NCI-H2029 treated with DMSO at 0.1 percent for 48 hours (cell line): ENCODE data around the gene BTNL8.
"Not testable (repeated sequence)": the region's sequence is repeated elsewhere in the genome, so short reads cannot be mapped to it uniquely, and the experiment has no call there.

Source experiments
- DNase-seq: peaks from one replicate; lab custom pipeline; 2025; lab: John Stamatoyannopoulos, UW

Gene BTNL8

DNA sequence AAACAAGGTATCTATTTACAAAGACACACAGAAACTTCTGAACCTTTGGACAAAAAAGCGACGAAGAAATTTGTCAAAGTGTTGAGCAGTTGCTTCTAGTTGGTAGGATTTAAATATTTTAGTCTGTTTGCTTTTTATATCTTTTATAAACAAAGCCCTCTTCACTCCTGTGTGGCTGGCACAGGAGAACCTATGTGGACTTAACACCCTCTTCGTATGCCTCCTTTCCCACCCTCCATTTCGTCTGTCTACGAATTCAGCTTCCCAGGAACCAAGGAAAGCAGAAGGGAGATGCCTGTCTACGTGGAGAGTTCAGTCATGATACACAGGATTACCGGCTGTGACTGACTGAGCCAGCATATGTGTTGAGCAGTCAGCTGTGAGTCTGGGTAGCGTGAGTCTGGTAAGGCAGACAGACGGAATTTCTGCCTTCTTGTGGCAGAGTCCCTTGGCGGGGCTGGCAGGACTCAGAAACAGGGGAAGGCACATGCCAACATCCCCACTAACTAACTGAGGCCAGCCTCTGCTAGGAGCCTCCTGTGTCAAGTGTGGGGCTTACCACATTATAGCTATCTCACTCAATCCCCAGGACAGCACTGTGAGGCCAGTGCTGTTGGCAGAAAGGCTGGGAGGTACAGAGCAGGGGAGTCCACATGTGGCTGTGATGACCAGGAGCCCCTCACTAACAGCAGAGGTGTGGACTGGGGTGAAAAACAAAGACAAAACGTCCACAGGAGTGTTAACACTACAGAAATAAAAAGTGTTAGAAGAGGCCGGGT is 24.0 kb upstream of the BTNL8 start:
- no peak for DNase-seq

DNA sequence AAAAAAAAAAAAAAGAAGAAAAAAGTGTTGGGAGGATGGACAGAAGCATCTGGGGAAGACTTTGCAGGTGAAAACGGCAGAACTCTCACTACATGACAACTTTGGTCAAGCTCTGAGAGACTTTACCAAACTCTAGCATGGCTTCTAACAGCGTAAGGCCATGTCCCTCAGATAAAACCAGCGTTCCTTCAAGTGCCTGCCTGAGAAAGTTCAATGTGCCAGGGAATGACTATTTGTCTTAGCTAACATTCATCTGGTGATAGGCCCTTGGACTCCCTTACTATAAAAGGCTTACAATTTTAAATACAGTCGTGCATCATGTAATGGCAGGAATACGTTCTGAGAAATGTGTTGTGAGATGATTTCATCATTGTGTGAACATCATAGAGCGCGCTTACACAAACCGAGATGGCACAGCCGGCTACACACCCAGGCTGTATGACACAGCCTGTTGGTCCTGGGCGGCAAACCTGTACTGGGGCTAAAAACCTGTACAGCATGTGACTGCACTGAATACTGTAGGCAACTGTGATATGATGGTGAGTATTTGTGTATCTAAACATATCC is 23.0 kb upstream of the BTNL8 start:
- no peak for DNase-seq

DNA sequence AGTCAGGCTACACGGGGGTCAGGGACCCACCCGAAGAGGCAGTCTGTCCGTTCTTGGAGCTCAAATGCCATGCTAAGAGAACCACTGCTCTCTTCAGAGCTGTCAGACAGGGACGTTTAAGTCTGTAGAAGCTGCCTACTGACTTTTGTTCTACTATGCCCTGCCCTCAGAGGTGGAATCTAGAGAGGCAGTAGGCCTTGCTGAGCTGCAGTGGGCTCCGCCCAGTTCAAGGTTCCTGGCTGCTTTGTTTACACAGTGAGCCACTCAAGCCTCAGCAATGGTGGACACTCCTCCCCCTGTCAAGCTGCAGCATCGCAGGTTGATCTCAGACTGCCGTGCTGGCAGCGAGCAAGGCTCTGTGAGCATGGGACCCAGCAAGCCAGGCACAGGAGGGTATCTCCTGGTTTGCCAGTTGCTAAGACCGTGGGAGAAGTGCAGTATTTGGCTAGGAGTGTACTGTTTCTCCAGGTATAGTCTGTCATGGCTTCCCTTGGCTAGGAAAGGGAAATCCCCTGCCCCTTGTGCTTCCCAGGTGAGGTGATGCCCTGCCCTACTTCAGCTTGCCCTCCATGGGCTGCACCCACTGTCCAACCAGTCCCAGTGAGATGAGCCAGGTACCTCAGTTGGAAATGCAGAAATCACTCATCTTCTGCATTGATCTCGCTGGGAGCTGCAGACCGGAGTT is 13.0 kb upstream of the BTNL8 start:
- DNase-seq: peak; percentile 8

DNA sequence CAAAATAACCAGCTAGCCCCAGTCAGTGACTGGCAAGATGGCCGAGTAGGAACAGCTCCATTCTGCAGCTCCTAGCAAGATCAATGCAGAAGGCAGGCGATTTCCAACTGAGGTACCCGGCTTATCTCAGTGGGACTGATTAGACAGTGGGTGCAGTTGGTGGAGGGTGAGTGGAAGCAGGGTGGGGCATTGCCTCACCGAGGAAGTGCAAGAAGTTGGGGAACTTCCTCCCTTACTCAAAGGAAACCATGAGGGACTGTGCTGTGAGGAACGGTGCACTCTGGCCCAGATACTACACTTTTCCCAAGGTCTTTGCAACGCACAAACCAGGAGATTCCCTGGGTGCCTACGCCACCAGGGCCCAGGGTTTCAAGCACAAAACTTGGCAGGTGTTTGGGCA is 9.6 kb upstream of the BTNL8 start:
- no peak for DNase-seq

DNA sequence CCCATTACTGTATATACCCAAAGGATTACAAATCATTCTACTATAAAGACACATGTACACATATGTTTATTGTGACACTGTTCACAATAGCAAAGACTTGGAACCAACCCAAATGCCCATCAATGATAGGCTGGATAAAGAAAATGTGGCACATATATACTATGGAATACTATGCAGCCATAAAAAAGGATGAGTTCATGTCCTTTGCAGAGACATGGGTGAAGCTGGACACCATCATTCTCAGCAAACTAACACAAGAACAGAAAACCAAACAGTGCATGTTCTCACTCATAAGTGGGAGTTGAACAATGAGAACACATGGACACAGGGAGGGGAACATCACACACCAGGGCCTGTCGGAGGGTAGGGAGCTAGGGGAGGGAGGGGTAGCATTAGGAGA is 3.6 kb upstream of the BTNL8 start:
- not testable (repeated sequence) for DNase-seq

DNA sequence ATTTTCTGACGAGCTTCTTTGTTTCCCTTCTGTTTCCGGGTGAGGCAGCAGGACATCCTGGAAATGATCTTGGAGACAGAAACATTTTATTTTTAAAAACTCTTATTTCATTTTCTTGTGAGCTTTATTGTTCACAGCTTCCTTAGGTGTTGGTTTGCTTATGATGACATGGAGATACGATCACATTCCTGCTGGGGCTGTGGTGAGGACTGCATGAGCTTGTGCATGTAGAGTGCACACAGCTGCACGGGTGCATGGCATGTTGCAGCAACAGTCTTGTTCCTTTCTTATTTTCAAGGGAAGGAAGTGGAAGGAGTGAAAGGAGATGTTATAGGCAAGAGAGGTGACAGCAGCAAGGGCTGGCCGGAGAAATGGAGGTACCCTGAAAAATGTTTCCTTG is 1.2 kb downstream of the BTNL8 start:
- DNase-seq: no peak

DNA sequence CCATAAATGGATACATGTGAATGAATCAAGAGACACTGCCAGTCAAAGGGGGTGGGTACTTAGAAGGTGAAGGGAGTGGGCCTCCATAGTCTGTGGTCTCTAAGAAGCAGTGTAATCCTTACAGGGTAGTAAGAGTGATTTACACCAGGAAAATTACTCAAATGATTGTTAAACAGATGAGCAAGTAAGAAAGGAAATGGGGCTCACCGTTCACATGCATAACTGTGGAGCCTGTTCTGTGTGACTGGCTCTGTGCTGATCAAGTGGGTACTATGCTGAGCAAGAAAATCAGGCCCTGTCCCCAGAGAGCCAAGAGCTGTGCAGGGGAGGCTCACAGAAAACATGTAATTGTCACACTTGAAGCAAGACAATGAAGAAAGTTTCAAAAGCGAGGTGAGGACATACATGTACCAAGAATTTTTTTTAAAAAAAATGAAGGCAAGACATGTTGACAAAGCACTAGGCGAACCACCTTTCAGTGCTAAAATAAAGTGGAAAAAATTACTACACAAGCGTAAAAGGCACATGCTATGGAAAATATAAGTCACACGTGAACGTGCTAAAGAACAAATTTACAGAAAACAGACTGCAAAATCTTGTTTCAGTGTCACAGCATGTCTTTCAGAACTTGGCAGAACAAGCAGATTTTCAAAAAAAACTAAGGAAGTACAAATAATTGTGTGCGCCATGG is 2.5 kb downstream of the BTNL8 start:
- no peak for DNase-seq

DNA sequence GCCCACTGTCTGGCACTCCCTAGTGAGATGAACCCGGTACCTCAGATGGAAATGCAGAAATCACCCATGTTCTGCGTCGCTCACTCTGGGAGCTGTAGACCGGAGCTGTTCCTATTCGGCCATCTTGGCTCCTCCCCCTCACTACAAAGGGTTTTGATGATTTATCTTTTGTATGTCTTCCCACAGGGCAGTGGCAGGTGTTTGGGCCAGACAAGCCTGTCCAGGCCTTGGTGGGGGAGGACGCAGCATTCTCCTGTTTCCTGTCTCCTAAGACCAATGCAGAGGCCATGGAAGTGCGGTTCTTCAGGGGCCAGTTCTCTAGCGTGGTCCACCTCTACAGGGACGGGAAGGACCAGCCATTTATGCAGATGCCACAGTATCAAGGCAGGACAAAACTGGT is 9.4 kb downstream of the BTNL8 start:
- no peak for DNase-seq

DNA sequence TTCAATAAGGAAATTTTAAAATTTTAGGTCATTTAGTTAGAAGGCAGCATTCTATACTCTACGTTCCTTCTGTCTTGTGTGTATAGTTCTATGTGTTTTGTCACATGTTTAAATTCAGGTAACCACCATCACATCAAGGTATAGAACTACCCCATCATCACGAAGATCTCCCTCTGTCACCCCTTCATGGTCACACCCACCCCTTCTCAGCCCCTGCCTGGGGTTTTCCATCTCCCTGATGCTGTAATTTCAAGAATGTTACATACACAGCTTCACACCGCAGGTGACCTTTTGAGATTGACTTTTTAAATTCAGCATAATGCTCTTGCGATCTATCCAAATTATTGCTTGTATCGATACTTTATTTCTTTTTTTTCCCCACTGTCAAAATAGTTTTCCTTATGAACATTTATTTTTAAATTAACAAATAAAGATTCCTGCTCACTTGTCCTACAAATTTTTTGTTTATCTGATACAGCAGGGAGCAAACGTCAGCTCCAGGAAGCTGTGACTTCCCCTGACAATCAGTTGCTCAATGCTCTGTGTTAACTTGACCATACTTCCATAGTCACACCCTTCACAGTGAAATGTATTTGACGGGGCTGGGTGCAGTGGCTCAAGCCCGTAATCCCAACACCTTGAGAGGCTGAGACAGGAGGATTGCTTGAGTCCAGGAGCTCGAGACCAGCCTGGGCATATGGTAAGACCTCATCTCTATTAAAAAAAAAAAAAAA is 10.2 kb downstream of the BTNL8 start:
- no peak for DNase-seq

DNA sequence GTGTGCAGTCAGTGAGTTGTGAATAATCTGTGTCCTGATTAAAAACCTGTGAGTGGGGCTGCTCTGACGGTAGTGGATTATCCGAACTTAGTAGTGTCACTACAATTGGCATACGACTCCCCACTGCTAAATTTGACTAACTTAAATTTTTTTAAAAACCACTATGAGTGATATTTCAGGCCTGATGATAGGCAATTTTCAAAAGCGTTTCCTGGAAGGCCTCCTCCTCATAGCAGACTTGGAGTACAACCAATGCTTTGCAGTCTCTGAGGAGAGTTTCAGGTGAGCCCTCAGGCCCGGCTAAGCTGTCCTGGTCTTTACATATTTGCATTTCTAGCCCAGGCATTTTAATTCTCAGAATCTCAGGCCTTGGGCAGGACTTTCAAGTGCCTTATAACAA is 10.8 kb downstream of the BTNL8 start:
- no peak for DNase-seq

DNA sequence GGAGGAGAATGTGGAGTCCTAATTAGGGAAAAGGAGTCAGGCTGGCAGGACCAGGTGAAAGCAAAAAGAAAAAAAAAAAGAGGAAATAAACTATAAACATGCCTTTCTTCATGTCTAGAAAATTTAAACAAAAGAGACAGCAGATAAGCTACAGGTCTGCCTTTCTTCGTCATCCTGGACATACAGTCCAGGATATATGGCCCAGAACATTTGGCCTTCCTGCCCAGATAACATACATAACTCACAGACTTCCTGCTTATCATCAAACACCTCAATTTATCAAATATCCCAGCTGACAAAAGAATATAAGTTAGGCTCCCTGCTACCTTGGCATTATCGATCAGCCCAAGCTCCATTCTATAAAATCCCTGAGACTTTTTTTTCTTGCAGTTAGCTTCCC is 11.2 kb downstream of the BTNL8 start:
- no peak for DNase-seq

DNA sequence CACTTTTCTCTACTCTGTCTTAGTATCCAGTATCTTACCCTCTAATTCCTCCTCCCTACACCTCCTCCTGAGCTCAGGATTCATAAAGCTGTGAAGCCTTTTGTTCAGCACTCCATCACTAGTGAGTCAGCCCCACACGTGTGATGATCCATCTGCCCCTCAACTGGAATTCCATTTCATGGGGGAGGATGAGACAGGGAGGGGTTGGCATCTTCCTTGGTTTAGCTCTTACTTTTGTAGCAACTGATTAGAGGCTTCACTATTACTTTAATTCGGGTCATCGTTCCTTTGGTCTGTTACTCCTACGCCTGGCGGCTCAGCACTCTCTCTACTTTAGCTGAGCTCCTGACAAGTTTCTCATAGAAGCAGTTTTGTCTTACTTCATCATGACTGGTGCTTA is 11.8 kb downstream of the BTNL8 start:
- DNase-seq: no peak

DNA sequence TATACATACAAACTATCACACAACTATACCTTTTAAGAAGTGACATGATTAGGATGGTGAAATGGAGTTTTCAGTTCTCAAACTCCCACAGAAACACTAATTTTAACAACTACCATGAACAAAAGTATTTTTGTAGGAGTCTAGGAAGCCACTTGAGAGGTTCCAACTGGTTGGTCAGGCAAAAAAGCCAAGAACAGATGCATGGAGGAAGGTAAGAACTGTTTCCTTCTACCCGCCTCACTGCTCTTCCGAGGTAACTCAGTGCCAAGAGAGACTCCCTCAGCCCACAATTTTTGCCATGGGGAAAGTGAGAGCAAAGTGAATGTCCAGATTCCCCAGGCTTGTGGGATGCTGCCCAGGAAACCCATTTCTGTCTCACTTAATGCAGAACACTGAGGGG is 15.7 kb downstream of the BTNL8 start:
- DNase-seq: no peak

DNA sequence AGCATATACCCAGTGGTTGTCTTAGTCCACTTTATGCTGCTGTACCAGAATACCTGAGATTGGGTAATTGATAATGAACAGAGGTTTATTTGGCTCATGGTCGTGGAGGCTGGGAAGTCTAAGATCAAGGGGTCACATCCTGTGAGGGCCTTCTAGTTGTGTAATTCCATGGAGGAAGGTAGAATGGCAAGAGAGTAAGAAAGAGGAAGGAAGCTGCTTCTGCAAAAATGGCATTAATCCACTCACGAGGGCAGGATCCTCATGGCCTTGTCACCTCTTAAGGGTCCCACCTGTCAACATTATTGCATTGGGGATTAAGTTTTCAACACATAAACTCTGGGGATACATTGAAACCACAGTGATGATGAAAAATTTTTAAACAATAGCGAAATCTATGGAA is 17.0 kb downstream of the BTNL8 start:
- no peak for DNase-seq

DNA sequence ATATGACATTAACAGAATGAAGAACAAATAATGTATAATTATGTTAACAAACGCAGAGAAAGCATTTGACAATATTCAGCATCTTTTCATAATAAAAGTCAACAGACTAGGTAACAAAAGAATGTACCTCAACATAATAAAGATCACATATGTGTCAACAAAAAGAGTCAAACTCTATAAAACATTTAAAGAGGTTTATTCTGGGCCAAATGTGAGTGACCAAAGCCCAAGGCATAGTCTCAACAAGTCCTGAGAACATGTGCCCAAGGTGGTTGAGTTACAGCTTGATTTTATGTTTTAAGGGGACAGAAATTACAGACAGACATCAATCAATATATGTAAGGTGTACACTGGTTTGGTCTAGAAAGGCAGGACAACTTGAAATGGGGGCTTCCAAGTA is 19.4 kb downstream of the BTNL8 start:
- no peak for DNase-seq

DNA sequence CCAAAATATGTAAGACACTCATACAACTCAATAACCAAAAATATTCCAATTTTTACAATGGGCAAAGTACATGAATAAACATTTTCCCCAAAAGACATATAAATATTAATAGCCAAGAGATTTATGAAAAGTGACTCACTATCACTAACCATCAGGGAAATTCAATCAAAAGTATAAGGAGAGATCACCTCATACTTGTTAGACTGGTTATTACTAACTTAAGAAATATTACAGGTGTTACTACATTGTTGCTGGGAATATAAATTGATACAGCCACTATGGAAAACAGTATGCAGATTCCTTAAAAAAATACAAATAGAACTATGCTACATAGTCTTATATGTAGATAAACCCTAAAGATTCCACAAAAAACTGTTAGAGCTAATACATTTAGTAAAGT is 21.8 kb downstream of the BTNL8 start:
- no peak for DNase-seq

DNA sequence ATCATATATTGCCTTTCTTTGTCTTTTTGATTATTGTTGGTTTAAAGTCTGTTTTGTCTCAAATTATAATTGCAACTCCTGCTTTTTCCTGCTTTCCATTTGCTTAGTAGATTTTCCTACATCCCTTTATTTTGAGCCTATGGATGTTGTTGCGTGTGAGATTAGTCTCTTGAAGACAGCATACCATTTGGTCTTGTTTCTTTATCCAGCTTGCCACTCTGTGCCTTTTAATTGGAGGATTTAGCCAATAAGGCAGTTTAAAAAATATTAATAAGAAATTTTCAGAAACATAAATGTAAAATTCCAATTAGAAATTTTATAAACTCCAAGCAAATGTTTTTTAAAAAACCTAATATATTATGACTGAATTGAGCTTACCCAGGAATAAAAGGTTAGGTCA is 24.0 kb downstream of the BTNL8 start:
- DNase-seq: no peak

DNA sequence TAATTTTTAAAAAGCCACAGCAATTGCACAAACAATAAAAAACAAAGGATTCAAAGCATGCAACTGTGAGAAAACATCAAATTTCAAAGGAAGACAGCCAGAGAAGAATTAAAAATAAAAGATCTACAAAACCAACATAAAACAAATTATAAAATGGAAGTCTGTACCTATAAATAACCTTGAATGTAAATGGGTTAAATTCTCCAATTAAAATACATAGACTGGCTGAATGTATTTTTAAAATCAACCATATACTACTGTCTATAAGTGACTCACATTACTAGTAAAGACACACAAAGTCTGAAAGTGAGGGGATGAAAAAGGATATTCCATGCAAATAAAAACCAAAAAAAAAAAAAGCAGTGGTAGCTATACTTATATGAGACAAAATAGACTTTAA is 33.7 kb downstream of the BTNL8 start:
- DNase-seq: no peak

DNA sequence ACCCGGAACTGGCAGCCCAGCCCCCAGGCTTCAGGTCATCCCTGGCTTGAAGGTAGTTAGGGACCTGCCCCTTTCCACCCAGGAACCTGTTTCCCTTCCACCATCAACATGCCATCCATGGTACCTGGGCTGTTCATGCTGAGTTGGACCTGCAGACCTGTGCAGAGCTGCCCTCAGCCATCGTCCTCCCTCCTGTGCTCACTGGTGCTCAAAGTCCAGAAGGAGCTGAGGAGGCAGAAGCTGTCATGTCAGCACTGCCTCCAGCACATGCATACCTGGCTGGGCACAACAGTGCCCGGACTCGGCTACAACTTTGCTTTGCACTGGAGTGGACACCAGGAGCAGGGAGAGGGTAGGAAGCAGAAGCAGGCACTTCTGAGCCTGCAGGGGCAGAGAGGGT is 36.2 kb downstream of the BTNL8 start:
- no peak for DNase-seq

DNA sequence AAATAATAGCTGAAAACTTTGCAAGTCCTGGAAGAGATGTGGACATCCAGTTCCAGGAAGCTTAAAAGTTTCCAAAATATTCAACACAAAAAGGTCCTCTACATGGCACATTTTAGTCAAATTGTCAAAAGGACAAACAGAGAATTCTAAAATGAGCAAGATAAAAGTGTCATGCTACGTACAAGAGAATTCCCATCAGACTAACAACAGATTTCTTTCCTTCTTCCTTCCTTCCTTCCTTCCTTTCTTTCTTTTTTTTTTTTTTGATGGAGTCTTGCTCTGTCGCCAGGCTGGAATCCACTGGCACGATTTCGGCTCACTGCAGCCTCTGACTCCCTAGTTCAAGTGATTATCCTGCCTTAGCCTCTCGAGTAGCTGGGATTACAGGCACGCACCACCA is 39.3 kb downstream of the BTNL8 start:
- DNase-seq: no peak

DNA sequence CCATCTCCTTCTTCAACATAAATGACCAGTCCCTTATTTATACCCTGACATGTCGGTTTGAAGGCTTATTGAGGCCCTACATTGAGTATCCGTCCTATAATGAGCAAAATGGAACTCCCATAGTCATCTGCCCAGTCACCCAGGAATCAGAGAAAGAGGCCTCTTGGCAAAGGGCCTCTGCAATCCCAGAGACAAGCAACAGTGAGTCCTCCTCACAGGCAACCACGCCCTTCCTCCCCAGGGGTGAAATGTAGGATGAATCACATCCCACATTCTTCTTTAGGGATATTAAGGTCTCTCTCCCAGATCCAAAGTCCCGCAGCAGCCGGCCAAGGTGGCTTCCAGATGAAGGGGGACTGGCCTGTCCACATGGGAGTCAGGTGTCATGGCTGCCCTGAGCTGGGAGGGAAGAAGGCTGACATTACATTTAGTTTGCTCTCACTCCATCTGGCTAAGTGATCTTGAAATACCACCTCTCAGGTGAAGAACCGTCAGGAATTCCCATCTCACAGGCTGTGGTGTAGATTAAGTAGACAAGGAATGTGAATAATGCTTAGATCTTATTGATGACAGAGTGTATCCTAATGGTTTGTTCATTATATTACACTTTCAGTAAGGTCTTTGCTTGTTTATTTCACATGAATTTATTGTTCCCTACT is 51.5 kb downstream of the BTNL8 start:
- DNase-seq: no peak

DNA sequence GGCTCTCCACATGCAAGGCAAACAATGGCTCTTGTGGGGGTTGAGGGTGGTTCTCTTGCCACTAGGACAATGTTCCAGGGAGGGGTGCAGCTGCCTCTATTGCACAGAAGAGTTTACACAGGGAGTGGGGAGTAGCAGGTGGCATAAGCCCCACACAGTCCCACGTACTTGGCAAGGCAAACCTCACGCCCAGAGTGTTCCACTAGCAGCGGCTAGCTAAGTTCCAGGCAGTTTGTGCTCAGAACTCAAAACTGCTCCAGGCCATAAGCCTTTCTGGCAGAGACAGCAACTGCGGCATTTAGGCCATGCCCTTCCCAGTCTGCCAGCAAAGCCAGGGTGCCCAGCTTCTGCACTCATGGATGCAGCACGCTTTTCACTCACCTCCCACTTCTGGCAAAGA is 60.7 kb downstream of the BTNL8 start:
- no peak for DNase-seq
